A204.1 (cell line): Measurements from ENCODE around the gene ARID1B.

ENCODE experiments used
- FAIRE-seq: peaks from 2 replicates; lab custom pipeline; 2012; peaks lifted over from hg19 to GRCh38; lab: Jason Lieb, UNC

Gene ARID1B

DNA sequence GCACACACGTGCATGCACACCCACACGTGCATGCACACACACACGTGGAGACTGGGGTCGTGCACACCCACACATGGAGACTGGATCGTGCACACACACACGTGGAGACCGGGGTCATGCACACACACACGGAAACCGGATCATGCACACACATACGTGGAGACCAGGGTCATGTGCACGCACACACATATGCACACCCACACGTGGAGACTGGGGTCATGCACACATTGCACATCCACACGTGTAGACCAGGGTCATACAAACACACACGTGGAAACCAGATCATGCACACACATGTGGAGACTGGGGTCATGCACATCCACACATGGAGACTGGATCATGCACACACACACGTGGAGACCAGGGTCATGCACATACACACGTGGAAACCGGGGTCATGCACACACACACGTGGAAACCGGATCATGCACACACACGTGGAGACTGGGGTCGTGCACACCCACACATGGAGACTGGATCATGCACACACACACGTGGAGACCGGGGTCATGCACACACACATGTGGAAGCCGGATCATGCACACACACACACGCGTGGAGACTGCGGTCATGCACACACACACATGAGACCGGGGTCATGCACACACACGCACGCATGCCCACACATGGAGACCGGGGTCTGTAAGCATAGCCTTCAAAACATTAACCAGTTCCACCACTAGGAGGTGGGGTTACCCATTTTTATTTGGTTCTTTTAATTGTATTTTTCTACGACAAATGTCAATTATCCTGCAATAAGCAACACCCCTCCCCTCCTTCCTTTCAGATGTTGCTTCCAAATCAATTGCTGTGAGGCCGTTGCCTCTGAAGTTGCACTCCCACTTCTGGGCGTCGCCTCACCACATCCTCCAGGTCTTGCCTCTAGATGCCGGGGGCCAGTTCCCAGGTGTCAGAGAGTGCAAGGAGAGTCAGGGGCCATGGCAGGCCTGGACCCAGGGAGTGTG lies 450.3 kb downstream of the ARID1B start:
- FAIRE-seq: no peak

DNA sequence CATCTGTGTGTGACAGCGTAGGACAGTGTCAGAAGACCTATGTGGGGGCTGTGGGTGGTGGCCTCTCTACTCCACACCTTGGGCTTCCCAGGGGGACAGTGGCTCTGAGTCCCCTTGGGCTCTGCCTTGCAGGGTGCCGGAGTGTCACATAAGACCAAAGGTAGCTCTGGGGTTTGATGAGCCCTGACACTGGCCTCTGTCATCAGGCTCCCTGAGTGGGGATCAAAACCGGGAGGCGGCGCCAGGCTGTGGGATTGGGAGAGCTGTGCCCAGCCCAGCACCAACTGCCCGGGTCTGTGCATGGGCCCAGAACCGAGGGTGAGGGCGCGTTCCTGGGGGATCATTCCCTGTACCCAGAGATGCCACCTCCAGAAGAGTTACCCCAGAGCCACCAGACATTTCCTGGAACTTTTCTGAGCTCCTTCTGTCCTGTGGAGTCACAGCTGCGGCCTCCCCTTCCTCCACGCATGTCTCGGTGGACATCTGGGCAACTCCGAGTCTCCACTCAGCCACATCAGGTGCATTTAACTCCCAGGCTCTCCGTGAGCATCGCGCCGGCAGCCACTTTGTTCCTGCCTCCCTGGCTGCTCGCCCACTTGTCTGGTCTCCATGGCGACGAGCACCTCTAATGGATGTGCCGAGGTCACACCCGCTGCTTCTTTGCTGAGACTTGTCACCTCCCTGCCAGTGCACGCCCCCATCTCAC lies 451.4 kb downstream of the ARID1B start:
- no peak for FAIRE-seq

DNA sequence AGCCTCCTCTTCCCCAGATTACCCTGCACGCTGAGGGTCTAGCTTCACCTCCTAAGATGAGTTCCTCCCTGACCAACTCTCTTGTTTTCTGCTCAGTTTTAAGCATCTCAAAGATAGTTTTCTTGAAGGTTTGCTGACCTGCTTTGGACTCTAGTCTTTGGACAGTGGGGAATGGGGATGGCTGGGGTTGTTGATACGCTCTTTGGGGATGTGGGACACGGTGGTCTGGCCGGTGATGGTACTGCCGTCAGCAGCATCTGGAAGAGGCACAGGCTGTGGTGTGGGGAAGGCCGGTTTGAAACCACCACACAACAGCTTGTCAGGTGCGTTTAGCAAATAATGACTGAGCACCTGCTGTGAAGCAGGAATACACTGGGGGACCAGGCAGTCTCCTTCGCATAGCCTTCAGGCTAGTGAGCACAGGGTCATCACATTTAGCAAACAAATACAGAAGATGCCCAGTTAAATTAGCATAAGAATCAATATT lies 452.0 kb downstream of the ARID1B start:
- FAIRE-seq: no peak

DNA sequence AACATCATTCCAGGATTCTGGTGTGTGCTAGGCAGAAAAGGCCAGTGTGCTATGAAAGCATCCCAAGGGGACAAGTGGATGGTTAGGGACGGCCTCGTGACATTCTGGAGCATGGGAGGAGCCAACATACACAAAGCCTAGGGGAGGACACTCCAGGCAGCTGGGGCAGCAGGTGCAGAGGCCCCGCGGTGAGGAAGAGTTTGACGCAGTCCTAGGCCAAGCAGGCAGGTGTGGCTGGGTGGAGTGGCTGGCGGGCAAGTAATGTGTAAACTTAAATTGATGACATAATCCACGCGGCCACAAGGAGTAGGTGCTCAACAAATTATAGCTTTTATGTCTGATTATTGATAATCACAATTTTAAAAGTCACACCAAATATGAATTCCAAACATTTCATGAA lies 452.5 kb downstream of the ARID1B start:
- no peak for FAIRE-seq

DNA sequence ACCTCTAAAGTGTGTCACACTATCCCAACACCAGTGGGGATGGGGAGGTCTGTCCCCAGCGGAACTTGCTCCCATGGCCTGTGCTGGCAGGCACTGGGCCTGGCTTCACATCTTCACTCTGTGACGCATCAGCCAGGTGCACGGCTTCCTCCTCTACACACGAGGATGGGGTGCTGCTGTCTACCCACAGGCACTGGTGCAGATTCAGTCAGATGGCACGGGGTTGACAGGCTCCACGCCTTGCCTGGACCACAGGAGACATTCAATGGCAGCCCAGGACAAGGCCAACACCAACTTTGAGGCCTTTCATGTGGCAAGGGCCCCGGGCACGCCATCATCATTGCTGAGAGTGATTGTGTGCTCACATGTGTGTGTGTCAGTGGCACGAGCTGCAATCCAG lies 453.7 kb downstream of the ARID1B start:
- FAIRE-seq: no peak

DNA sequence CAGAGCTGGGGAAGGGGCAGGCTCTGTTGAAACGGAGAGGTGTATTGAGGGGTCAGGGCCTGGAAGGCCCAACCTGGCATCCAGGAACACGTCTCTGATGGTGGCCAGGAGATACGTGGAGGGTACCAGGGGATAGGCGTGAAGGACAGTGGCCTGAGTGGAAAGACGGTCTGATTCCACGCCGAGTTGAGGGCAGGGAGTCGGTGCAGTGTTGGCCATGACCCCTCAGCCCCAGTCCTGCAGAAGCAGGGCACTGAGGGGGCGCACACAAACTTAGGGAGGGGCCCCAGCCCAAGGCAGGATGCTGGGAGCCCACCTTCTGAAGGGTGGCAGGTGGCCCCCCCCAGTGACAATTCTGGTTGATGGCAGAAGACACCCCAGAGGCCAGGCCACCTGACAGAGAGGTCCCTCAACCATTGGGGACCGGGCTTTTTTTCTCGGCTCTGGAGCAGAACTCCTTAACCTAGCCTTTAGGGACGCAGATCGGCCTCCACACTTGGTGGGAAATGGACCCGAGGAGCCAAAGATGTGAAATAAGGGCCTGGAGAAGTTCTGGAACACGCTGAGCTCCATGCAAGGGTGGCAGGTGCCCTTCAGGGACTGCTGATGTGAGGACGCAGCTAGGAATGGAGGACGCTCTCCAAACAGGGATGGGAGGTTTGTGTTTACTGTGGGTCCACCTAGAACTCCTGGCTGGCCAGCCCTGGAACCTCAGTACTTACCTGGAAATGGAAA lies 455.1 kb downstream of the ARID1B start:
- FAIRE-seq: no peak

DNA sequence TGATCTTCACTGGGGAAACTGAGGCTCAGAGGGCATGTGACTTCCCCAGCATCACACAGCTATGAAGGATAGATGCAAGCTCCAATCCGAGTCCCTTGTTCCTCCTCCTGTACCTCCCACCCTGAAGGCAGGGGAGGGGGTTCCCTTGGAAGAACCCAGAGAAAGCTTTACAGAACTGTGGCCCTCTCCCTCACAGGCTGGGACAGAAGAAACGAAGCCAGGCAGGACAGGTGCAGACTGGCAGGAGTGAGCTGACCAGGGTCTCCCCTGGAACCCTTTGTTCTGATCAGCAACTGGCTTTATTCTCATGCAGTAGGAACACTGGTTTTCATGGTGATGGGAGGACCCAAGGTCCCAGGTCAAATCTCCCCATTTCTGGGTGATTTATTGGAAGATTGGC lies 456.0 kb downstream of the ARID1B start:
- FAIRE-seq: no peak

DNA sequence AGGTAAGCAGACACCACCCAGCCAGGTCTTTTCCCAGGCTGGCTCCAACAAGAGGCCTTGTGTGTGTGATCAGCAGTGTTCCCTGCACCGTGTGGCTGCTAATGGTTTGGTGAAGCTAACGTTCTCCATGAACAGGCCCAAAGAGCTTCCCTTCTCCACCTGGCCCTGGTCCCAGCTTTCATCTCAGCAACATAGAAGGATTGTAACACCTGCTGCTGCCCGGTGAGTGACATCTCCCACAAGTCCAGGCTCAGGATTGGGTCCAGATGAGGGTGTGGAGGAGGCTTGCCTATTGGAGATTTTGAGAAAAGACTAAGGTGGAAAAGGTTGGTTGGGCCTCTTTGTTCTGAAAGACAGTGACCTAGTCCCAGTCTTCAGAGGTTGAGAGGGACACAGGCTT lies 456.5 kb downstream of the ARID1B start:
- FAIRE-seq: no peak

DNA sequence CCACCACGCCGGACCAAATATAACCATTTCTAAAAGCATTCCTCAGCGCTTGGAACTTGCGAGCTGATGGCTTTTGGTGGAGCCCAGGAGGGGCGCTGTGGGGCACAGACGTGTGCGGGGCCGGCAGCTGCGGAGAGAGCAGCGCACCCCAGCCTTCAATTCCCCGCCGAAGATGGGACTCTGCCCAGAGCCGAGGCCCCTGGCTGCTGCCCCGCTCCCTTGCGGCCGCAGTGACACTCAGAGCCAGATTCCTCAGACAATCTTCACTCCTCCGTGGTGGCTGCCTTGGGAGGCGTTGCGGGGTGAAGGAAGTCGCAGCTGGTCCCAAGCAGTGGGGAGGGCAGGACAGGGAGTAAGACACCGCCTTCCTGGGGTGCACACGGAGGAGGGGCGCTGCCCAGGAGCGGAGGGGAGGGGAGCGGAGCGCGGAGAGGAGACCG lies 458.4 kb downstream of the ARID1B start:
- FAIRE-seq: no peak

DNA sequence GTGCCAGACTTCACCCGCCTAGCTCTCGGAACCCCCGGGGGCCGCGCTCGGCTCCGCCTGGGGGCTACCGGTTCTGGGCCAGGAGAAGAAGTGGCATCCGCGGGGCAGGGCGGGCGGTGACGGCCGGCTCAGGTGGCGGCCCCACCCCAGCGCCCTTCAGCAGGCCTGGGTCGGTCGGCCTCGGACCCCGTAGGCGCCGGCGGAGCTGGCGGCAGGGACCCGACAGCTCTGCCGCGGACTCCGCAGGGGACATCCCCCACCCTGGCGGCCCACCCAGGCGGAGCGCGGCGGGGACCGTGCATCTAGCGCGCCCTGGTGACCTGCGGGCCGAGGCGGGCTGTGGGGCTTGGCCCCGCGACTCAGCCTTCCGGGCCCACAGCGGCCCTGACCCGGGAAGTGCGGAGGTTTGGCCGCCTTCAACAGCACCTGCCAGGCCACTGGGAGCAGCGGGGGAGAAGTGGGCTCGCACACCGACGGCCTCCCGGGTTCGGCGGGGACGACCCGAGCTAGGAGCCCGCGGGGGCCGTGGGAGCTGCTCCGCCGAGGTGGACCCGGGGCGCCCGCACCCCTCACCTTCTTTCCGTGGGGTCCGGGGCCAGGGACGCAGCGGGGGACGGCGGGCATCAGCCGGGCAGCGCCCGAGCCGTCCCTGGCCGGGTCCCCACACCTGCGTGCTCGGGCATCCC lies 459.0 kb downstream of the ARID1B start:
- no peak for FAIRE-seq

DNA sequence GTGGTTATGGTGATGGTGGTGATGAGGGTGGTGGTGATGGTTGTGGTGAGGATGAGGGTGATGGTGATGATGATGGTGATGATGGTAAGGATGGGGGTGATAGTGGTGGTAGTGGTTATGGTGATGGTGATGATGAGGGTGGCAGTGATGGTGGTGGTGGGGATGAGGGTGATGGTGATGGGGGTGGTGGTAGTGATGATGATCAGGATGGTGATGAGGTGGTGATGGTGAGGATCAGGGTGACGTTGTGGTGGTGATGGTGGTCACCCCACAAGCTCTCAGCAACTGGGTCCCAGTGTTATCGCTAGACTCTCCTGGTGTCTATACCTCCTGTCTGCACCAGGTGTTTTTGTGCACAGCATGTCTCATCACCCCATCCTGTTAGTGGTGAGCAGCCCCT lies 461.2 kb downstream of the ARID1B start:
- FAIRE-seq: no peak

DNA sequence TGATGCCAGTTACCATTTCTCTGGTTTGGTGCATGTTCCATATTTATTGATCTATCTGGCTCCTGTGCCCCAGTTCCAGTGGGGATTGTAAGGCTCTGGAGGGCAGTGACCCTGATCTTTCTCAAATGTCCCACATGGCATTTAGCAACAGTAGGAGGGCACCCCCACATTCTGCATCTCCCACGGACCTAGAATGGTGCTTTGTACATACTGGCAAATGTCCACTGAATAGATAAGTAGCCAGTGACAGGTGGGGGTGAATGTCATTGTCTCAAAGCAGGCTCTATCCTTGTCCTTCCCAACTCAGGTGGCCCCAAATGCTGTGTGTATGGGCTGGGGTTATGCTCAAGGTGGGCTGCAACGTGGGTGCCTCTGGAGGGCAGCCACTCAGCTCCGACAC lies 462.0 kb downstream of the ARID1B start:
- no peak for FAIRE-seq

DNA sequence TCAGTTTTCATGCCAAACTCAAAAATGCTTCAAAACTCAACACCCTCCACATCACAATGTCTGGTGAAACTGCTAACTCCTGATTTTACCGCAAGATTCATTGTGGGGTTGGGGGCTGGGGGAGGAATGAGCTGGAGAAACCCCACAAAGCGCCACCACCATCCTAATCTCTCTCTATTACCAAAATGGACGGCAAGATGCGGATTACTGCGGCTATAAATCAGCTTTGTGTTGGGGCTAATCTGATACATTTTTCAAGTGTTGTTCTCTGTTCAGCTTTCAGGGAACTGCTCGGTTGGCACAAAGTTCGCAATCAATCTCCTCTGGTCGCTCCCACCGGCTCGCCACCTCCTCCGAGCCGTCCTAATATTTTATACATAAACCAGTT lies 462.5 kb downstream of the ARID1B start:
- no peak for FAIRE-seq

DNA sequence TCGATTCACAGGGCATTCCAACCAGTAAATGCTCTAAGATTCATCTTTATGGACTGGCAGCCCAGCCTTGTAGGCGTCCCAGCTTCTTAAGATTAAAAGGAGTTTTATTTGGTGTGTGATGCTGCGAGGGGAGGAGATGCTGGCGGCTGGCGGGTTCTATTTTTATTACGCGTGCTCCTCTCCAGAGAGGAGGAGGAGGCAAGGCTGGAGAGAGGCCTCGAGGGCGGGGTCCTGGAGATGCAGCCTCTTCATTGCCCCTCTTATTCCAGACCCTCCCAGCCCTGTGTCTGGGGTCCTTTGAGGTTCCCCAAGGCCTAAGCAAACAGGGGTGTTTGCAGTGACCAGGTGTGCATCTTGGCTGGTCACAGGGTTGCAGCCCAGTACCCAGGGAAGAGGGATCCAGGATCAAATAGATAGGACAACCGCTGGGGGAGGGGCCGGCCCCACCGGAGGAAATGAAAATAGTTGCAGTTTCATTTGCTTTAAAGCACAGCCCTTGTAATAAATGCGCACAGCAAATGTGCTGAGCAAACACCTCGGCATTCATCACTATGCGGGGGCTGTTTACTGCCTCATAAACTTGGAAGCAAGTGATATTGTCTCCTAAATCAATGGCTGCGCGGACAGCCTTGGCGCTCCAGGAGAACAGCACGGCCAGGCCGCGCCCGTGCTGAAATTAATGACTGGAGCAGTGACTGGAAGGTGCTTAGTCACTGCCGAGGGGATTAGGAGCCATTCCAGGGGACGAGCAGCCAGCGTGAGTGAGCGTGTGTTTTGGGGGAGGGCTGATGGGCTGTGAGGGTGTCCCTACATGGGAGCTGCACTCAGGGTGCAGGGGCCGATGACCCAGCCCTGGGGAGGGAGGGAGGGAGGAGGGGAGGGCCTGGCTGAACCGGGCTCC lies 463.1 kb downstream of the ARID1B start:
- FAIRE-seq: no peak

DNA sequence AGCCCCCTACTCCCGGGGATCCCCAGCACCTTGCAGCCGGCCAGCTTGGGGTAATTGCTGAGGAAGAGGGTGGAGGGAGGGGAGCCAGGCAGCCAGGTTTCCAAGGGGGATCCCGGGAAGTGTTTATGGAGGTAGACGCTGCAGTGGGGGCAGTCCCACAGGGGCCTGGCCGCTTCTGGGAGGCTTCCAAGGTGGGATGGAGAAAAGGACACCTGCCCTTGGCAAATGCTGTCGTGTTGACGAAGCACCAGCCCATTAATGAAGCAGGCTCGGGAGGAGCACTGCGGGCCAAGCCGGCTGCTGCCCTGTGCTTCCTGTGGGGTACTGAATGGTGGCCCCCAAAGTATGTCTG lies 463.8 kb downstream of the ARID1B start:
- no peak for FAIRE-seq

DNA sequence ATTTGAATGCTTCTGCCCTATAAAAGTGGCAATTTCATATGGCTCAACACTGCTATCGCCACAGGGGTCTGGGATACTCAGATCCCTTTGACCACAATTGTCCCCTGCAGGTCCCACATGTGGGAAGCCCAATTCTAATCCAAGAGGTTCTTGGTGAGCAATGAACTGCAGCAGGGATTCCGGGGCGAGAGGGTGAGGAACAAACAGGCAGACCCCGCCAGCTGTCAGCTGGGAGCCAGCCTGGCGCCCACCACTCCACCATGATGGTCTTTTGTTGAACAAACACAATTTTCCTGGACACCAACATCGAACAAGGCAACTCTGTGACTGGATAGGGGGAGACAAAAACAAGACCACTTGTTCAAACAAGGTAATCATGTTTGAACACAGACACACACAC lies 465.6 kb downstream of the ARID1B start:
- no peak for FAIRE-seq

DNA sequence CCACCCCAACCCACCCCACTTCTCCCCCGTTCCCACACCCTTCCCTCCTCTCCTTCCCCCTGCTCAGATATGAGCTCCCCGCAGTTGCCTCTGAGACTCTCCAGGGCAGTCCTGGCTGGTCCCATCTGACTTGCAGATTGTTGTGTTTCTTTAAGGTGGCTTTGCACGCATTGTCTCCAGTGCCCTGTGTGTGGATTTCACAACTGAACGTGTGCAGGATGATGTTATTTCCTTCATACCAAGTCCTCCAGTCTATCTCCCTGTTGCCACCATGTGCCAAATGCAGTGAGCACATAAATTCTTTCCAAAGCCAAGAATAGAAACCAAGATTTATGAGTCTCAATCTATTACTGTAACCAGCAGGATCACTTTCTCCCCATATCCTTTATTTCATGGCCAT lies 467.0 kb downstream of the ARID1B start:
- FAIRE-seq: no peak

DNA sequence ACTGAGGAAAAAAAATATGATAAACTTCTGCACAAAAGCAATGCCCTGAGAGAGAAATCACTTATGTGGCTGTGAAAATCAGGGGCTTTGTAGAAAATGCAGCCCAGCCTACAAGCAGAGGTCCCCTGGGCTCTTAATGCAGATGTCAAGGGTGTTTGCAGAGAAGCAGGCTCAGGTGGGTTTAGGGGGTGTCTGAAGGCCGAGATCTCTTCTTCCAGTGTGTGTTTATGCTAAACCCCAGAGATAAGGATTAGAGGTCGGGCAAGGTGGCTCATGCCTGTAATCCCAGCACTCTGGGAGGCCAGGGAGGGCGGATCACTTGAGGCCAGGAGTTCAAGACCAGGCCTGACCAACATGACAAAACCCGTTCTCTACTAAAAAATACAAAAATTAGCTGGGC lies 467.6 kb downstream of the ARID1B start:
- FAIRE-seq: no peak

DNA sequence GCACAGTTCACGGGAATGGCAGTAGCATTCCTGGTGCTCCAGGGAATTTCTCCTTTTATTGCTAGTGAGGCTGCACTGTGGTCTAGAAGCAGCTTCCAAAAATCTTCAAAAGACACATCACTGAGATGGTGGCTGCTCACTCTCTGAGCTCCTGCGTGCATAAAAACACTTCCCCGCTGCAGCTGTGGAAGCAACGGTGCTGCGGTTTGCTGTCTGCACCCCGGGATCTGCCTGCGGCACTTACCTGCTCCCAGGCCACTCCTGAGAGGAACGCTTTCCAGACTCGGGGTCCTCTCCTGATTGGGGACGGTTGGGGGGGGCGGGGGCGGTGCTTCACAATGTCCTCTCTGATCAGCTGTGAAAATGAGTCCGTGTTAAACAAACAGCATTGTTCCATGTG lies 468.3 kb downstream of the ARID1B start:
- FAIRE-seq: no peak

DNA sequence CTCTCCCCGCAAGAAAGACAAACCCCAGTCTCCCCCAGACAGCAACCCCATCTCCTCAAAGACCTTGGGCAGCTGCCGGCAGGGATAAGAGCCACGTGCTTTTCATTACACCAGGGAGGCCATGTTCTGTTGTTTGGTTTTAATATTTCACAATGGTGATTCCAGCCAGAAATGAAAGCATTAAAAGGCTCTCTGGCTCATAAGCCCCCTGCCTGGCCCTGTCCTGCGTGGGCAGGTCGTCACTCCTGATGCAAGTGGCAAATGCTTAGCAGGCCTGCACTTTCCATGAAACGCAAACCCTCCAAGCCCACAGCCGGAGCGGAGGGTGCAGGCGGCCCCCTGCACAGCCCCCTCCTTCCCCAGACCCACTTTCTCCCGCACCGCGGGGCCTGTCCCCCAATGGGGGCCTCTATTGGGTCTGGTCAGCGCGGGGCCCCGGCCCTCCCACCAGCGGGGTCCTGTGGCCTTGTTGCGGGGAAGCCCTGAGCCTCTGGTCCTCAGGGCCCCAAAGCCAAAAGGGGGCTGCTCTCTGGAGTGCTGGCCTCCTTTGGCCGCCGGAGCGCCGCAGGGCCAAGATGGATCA lies 469.0 kb downstream of the ARID1B start:
- FAIRE-seq: no peak
